Measurements from ENCODE around the gene TOGARAM2. TPM values are rescaled to one million over a fixed set of nuclear protein-coding genes. Genes with fewer than 3 reads are reported as not detected.
A peak's percentile ranks its signal among the peaks of the same experiment; 100 is the strongest.

The TOGARAM2 gene
- total RNA-seq, 1 donor = 0.72 TPM

GRCh38 chr2:29050591-29050990 is 69.5 kb downstream of the TOGARAM2 start:
- peaks cover 14% of the 10 kb centered on the region for H3K27me3 ChIP-seq (ENCODE audit: insufficient read depth, low read length)
- DNase-seq (ENCODE audit: insufficient read length, low spot score, missing footprints) = no peak
- H2AFZ ChIP-seq (ENCODE audit: low read length) = no peak overlapping the region
- H3K36me3 ChIP-seq (ENCODE audit: insufficient read depth, low read length) = no peaks in the 10 kb centered on the region
- no peaks in the 10 kb centered on the region for H3K79me2 ChIP-seq (ENCODE audit: insufficient read depth, low read length)
- H3K4me2 ChIP-seq (ENCODE audit: insufficient read depth, low read length) = no peak overlapping the region
- TF ChIP-seq CTCF (IDR thresholded peaks at IDR 0.05; ENCODE audit: extremely low read depth, low read depth, low read length) = no peak
- no peaks in the 10 kb centered on the region for H4K20me1 ChIP-seq (ENCODE audit: insufficient read depth, low read length)
- no peaks in the 10 kb centered on the region for H3K9me3 ChIP-seq (ENCODE audit: low read depth, low read length)
- H3K27ac ChIP-seq (ENCODE audit: low read depth, low read length) = no peak overlapping the region
- H3K4me3 ChIP-seq (ENCODE audit: insufficient read depth, low read length) = no peak overlapping the region
- no peaks in the 10 kb centered on the region for H3K4me1 ChIP-seq (ENCODE audit: insufficient read depth, low read length)

- H3K9me3 ChIP-seq (ENCODE audit: low read depth, low read length) = no peaks in the 10 kb centered on the region
- no peak overlapping the region for H3K4me2 ChIP-seq (ENCODE audit: insufficient read depth, low read length)
- H3K4me1 ChIP-seq (ENCODE audit: insufficient read depth, low read length) = no peaks in the 10 kb centered on the region
- no peaks in the 10 kb centered on the region for H4K20me1 ChIP-seq (ENCODE audit: insufficient read depth, low read length)
- H3K36me3 ChIP-seq (ENCODE audit: insufficient read depth, low read length) = no peaks in the 10 kb centered on the region
- no peak overlapping the region for H2AFZ ChIP-seq (ENCODE audit: low read length)
- H3K27me3 ChIP-seq (ENCODE audit: insufficient read depth, low read length) = peaks cover 11% of the 10 kb centered on the region
- no peak for TF ChIP-seq CTCF (IDR thresholded peaks at IDR 0.05; ENCODE audit: extremely low read depth, low read depth, low read length)
- H3K4me3 ChIP-seq (ENCODE audit: insufficient read depth, low read length) = no peak overlapping the region
- H3K27ac ChIP-seq (ENCODE audit: low read depth, low read length) = no peak overlapping the region
- no peaks in the 10 kb centered on the region for H3K79me2 ChIP-seq (ENCODE audit: insufficient read depth, low read length)
- DNase-seq (ENCODE audit: insufficient read length, low spot score, missing footprints) = no peak
Measured at GRCh38 chr2:29051730-29052129, 70.6 kb downstream of the TOGARAM2 start.

- no peaks in the 10 kb centered on the region for H3K4me1 ChIP-seq (ENCODE audit: insufficient read depth, low read length)
- H4K20me1 ChIP-seq (ENCODE audit: insufficient read depth, low read length) = no peaks in the 10 kb centered on the region
- no peaks in the 10 kb centered on the region for H3K9me3 ChIP-seq (ENCODE audit: low read depth, low read length)
- TF ChIP-seq CTCF (IDR thresholded peaks at IDR 0.05; ENCODE audit: extremely low read depth, low read depth, low read length) = no peak
- no peak overlapping the region for H3K4me2 ChIP-seq (ENCODE audit: insufficient read depth, low read length)
- peaks cover 11% of the 10 kb centered on the region for H3K27me3 ChIP-seq (ENCODE audit: insufficient read depth, low read length)
- DNase-seq (ENCODE audit: insufficient read length, low spot score, missing footprints) = no peak
- no peak overlapping the region for H2AFZ ChIP-seq (ENCODE audit: low read length)
- no peak overlapping the region for H3K4me3 ChIP-seq (ENCODE audit: insufficient read depth, low read length)
- H3K79me2 ChIP-seq (ENCODE audit: insufficient read depth, low read length) = no peaks in the 10 kb centered on the region
- H3K36me3 ChIP-seq (ENCODE audit: insufficient read depth, low read length) = no peaks in the 10 kb centered on the region
- no peak overlapping the region for H3K27ac ChIP-seq (ENCODE audit: low read depth, low read length)
Measured at GRCh38 chr2:29052807-29053206, 71.7 kb downstream of the TOGARAM2 start.

- no peaks in the 10 kb centered on the region for H3K9me3 ChIP-seq (ENCODE audit: low read depth, low read length)
- no peak for TF ChIP-seq CTCF (IDR thresholded peaks at IDR 0.05; ENCODE audit: extremely low read depth, low read depth, low read length)
- H4K20me1 ChIP-seq (ENCODE audit: insufficient read depth, low read length) = no peaks in the 10 kb centered on the region
- DNase-seq (ENCODE audit: insufficient read length, low spot score, missing footprints) = no peak
- H3K79me2 ChIP-seq (ENCODE audit: insufficient read depth, low read length) = no peaks in the 10 kb centered on the region
- H2AFZ ChIP-seq (ENCODE audit: low read length) = peak overlapping the region; percentile 23
- H3K4me2 ChIP-seq (ENCODE audit: insufficient read depth, low read length) = no peak overlapping the region
- H3K27me3 ChIP-seq (ENCODE audit: insufficient read depth, low read length) = peaks cover 11% of the 10 kb centered on the region
- H3K4me1 ChIP-seq (ENCODE audit: insufficient read depth, low read length) = no peaks in the 10 kb centered on the region
- no peak overlapping the region for H3K27ac ChIP-seq (ENCODE audit: low read depth, low read length)
- no peak overlapping the region for H3K4me3 ChIP-seq (ENCODE audit: insufficient read depth, low read length)
- no peaks in the 10 kb centered on the region for H3K36me3 ChIP-seq (ENCODE audit: insufficient read depth, low read length)
Measured at GRCh38 chr2:29053223-29053622, 72.1 kb downstream of the TOGARAM2 start.
